Amygdala (tissue), 56 donors: ENCODE data around the gene FAR1.

Experiments used
- DNase-seq, 56 donors: peaks; one replicate each; lab custom pipeline; 2025; lab: John Stamatoyannopoulos, UW

Gene FAR1

GRCh38 chr11:13772223-13773046 is 104.0 kb downstream of the FAR1 start:
- DNase-seq: peak in 4 of 56 donors; percentile 9 to 56 (median 22)

DNA sequence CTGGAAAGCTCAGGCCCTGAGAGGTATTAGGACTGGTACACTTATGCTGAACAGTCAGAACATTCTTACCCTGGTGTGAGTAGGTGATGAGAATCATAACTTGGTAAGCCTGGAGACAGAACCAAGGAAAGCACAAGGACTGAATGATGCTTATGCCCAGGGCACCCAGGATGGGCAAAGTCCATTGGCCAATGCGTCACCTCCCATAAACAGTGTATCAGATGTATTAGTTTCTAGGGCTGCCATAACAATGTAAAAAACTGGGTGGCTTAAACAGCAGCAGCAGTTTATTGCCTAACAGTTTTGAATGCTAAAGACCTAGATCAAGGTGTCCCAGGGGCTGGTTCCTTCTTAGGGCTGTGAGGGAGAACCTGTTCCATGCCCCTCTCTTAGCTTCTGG is 107.0 kb downstream of the FAR1 start:
- DNase-seq: no peak

GRCh38 chr11:13776134-13776815 is 107.8 kb downstream of the FAR1 start:
- no peak for DNase-seq

DNA sequence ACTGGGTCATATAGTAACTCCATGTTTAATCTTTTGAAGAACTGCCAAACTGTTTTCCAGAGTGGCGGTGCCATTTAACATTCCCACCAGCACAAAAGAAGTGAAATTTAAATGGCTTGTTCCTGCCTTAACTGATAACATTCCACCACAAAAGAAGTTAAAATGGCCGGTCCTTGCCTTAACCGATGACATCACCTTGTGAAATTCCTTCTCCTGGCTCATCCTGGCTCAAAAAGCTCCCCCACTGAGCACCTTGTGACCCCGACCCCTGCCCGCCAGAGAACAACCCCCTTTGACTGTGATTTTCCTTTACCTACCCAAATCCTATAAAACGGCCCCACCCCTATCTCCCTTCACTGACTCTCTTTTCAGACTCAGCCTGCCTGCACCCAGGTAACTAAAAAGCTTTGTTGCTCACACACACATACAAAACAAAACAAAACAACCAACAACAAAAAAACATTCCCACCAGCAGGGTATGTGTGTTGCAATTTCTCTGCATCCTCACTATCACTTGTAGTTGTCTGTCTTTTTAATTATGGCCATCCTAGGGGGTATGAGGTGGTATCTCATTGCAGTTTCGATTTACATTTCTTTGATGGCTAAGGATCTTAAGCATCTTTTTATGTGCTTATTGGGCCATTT is 109.0 kb downstream of the FAR1 start:
- no peak for DNase-seq

- DNase-seq: no peak
These were observed 109.9 kb downstream of the FAR1 start for GRCh38 chr11:13778345-13778744.

DNA sequence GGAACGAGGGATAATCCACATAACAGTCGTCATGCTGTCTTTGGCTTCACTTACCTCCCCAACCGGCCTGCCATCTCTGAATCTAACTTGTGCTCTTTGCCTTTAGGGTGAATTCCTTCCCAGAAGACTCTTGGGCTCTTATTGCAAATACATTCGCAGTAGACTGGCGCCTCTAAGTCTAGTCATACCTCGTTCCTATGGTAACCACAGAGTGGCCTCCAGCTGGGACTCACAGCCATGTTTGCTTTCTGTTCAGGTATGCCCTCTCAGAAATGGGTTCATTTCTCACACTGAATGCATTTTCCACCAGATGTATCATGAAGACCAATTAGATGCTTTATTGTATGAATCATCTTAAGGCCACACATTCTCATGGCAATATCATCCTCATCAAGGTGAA is 112.7 kb downstream of the FAR1 start:
- DNase-seq: no peak
